Esophagus muscularis mucosa (tissue), 4 donors: ENCODE results near the gene SLC29A2.

Experiments used
- EP300 ChIP-seq: sonication (generic); formaldehyde crosslinking; IDR thresholded peaks from one replicate; pipeline ENCODE4 v1.6.1; 2017; ENCODE audit warnings: antibody characterized with exemption
- POLR2A ChIP-seq: fragments of 450-650 bp; IDR thresholded peaks from one replicate; pipeline ENCODE4 v1.6.1; 2017; ENCODE audit warnings: antibody characterized with exemption, moderate library complexity, mild to moderate bottlenecking, low read depth
- POLR2AphosphoS5 ChIP-seq, 2 donors: sonication (generic); formaldehyde crosslinking; IDR thresholded peaks; one replicate each; pipeline ENCODE4 v1.6.1; 2017; ENCODE audit warnings: antibody characterized with exemption in 2 of 2
- TF ChIP-seq, protein P1 (sequence below), 3 experiments: fragments of 200-600 bp in 2 of 3; fragments of 450-650 bp in 1 of 3; sonication (generic) in 2 of 3; IDR thresholded peaks; one replicate each; pipeline ENCODE4 v1.5.1; 2017 to 2019; ENCODE audit warnings: antibody characterized with exemption in 3 of 3, mild to moderate bottlenecking in 2 of 3, moderate library complexity in 1 of 3

DNA sequence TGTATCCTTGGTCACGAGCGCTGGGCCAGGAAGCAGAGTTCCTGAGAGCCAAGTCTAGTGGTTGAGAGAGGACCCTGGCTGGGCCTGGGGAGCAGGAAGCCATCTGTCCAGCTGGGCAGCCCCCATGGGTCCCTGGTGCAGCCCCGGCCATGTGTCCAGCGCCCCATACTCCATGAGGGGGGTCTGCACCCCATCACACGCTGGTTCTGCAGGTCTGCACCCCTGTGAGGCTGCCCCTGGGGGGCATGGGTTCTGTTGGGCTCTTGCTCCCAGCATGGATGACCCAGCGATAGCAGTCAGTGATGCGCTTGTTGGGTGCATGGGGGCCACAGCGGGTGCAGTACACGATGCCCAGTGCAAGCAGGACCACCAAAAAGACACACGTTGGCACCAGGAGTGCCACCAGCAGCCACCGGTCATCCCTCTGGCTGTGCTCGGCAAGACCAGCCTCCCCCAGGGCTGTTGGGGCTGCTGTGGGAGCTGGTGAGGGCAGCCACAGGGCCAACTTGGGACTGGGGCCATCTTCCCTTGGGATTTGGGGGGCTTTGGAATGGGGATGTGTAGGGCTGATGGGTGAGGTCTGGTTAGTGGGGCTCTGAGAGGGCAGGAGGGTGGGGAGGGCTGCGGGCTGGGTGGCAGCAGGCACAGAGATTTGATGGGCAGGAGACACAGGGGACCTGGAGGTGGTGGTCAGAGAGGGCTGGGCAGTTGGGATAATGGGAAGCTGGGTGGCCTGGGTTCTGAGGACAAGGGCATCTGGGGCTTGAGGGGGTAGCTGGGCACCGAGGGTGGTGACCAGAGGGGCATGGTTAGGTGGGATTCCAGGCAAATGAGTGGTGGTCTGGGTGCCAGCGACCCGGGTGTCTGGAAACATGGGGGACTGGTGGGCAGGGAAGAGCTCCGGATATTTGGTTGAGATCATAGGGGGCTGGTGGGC is 56.7 kb downstream of the SLC29A2 start:
- TF ChIP-seq, protein P1, sequence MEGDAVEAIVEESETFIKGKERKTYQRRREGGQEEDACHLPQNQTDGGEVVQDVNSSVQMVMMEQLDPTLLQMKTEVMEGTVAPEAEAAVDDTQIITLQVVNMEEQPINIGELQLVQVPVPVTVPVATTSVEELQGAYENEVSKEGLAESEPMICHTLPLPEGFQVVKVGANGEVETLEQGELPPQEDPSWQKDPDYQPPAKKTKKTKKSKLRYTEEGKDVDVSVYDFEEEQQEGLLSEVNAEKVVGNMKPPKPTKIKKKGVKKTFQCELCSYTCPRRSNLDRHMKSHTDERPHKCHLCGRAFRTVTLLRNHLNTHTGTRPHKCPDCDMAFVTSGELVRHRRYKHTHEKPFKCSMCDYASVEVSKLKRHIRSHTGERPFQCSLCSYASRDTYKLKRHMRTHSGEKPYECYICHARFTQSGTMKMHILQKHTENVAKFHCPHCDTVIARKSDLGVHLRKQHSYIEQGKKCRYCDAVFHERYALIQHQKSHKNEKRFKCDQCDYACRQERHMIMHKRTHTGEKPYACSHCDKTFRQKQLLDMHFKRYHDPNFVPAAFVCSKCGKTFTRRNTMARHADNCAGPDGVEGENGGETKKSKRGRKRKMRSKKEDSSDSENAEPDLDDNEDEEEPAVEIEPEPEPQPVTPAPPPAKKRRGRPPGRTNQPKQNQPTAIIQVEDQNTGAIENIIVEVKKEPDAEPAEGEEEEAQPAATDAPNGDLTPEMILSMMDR (IDR thresholded peaks at IDR 0.05) = no peak
- TF ChIP-seq POLR2A = no peak
- no peak for TF ChIP-seq EP300
- TF ChIP-seq POLR2AphosphoS5 (IDR thresholded peaks at IDR 0.05) = no peak
